Activated T-cell treated with anti-CD3 and anti-CD28 coated beads for 4 hours (primary cell): Measurements from ENCODE around the gene ZNF592.
"Not testable (repeated sequence)": the region's sequence is repeated elsewhere in the genome, so short reads cannot be mapped to it uniquely, and the experiment has no call there.

Experiments
- DNase-seq: peaks from one replicate; pipeline ENCODE4 v3.0.0-alpha.2; 2020

ZNF592 gene

DNA sequence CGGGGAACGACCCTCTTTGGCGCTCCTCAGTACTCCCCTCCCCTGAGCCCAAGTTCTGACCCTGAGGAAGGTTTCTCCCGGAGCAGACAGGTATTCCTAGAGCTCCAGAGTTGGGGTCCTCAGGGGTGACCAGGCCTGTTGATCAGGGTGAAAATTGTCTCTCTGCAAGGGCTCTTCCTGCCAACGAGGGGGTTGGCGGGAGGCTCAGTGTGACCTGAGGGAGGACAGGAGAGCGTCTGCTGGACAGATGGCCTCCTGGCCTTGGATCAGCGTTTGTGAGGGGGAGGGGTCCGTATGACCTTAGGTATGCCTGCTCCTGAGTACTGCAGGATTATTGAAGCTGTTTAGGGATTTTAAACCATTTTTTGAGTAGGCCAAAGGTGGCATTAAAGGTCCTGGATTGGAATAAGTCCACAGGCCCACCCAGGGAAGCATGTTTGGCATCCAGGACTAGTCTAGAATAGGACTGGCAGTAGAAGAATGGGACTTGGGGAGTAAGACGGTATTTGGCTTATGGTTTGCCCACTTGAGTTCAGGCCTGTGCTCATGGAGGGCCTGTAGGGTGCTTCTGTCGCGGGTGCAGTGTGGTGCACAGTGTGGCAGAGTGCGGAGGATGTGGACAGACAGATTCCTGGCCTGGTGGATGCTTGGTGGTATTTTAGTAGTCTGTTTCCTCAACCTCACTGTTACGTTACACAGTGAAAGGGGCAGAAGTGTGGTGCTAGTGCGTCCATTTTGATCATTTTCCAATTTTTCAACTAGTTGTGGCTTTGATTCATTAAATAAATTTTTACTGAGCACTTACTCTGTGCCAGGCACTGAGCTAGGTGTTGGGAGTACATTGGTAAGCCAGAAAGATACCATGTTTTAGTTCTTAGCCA lies 959 bp downstream of the ZNF592 start:
- DNase-seq = peak; percentile 12

DNA sequence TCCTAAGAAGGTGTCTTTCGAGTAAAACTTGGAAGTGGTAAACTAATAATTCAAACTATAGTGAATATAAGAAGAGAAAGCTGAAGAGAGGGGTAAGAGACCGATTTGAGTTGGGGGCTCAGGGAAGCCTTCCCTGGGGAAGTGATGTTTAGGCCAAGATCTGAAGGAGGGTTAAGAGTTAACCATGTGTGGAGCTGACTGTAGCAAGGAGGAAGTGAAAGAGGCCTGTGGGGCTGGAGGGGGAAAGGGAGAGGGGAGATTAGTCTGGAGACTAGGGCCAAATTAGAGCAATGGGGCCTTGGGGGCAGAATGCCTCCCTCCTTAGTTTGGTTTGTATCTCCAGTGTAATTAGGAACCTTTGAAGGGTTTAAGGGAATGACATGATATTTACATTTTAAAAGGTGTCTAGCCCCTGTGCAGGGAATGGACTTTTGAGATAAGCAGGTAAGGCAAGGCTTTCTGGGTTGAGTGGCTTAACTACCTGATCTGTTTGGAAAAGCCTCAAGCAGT lies 2.2 kb downstream of the ZNF592 start:
- DNase-seq = no peak

DNA sequence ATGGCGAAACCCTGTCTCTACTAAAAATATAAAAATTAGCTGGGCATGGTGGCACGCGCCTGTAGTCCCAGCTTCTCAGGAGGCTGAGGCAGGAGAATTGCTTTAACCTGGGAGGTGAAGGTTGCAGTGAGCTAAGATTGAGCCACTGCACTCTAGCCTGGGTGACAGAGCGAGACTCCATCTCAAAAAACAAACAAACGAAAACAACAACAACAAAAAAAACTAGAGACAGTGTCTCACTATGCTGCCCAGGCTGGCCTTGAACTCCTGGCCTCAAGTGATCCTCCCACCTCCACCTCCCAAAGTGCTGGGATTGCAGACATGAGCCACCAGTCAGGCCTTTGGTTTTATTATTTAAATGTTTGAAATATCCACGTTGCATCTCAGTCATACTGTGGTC lies 3.3 kb downstream of the ZNF592 start:
- not testable (repeated sequence) for DNase-seq

DNA sequence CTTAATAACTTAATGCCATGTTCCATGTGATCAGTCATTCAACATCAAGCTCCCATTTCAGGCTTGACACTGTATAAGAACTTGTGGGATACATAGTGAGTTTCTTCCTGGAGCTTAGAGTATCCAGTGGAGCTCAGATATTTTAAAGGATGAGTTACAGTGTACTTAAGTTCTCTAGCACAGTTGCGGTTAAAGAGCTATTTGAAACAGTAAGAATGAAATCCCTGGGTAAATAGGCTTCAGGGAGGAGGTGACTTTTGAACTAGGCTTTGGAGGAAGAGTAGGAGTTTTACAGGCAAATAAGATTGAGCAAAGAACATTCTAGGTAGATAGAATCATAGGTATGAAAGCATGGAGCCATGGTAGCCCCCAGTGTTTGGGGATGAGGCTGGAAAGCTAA lies 3.8 kb downstream of the ZNF592 start:
- DNase-seq = no peak

DNA sequence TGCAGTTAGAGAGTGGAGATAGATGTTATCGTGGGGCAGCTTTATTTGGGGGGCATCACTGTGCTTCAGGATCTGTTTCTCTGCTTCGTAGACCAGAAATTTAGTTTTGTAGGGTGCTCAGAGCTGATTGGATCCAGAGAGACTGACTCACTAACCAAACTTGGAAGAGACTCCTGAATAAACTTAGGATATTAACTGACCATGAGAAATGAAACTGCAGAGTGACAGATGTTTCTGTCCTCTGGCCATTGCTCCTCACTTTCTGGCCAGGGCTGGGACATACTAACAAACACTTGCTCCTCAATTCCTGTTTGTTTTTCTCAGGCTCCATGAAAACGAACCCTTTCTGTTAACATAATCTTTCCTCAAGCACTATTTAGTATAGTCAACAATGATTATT lies 4.3 kb downstream of the ZNF592 start:
- DNase-seq = no peak

DNA sequence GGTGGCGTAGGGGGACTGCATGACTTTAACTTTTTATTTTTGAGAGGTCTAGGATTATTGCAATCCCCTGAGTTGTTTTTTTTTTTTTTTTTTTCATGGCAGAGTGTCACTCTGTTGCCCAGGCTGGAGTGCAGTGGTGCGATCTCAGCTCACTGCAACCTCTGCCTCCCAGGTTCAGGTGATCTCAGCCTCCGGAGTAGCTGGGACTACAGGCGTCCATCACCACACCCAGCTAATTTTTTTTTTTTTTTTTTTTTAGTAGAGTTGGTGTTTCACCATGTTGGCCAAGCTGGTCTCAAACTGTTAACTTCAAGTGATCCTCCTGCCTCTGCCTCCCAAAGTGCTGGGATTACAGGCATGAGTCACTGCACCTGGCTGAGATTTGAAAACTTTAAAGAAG lies 6.5 kb downstream of the ZNF592 start:
- not testable (repeated sequence) for DNase-seq

DNA sequence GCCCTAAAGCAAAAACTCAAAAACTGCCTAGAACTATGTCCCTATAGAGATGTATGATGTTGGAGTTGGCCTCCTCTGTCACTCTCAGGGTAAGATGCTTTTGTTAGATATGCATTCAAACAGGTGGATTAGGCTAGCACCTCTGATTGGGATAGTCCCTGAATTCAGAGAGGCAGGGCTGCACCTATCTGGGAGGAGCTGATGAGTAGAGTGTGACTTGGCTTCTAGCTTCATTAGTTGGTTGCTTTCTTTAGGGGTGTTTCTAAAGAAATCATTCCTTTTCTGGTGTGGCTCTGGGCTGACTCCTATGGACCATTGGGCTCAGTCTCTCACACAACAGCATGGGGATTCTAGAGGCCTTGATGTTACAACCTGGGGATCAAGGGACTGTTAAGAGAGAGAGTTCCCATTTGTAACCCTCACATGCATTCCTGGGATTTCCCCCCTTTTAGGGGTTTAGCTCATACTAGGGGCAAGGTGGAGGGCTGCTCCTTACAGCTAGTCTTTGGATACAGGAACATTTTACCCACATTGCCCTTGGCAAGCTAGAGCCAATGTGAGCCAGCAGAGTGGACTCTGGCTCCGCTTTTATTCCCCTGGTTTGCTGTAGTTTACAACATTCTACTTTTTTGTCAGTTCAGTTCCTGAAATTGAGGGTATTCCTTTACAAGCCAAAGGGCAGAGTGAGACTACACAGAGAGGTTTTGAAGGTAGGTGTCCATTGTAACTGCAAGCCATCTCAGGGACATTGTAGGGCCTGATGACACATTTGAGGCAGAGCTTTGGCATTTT lies 7.5 kb downstream of the ZNF592 start:
- DNase-seq = no peak

DNA sequence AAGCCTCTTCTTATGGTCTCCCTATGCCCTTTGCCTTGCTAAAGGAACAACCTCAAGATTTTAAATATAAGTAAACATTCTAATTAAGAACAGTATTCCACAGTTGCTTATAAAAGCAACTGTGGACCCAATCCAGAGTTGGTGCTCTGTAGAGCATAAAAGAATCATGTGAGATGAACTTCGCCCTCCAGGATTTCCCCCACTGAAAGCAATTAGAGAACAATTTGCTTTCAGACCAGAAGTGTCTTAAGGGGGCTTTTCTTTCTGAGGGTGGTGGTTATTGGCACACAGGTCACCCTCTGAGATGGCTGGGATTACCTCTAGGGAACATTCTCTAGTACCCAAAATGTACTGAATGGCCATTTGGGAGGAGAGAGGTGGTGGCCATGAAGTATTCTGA lies 10.6 kb downstream of the ZNF592 start:
- no peak for DNase-seq

DNA sequence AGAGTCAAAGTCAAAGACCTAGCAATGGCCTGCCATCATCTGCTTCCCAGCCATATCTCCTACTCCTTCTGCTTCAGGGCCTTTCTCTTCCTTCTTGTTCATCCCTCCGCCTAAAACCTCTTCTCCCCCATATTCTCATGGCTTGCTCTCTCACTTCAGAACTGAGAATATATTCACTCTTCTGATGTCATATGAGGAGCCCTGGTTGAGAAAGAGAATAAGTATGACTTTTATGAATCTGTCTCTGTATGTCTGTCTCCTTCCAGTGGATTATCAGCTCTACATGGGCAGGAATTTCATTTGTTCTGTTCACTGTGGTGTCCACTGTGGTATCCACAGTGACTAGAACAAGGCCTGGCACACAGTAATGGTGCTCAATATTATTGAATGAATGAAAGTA lies 11.8 kb downstream of the ZNF592 start:
- no peak for DNase-seq

DNA sequence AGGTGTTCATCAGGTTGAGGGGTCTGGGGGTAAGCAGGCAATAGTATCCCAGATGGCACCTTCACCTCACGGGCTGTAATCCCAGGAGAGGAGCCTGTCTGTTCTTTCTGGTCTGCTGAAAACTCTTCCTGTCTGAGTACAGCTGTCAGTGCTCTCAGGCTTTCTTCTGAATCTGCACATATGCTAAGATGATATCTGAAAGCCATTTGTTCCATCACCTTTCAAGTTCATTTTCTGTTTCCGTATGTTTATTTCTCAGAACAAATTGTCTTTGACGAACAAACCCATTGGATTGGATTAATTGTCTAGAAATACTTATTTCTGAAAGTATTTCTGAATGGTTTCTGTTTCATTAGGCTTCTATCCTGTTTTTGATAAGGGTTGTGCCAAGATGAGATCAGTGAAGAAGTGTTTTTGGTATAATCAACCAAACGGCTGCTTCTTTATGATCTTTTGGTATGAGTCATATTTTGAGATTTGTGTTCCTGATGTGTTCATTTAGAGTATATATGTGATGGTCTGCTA lies 13.3 kb downstream of the ZNF592 start:
- DNase-seq = no peak

DNA sequence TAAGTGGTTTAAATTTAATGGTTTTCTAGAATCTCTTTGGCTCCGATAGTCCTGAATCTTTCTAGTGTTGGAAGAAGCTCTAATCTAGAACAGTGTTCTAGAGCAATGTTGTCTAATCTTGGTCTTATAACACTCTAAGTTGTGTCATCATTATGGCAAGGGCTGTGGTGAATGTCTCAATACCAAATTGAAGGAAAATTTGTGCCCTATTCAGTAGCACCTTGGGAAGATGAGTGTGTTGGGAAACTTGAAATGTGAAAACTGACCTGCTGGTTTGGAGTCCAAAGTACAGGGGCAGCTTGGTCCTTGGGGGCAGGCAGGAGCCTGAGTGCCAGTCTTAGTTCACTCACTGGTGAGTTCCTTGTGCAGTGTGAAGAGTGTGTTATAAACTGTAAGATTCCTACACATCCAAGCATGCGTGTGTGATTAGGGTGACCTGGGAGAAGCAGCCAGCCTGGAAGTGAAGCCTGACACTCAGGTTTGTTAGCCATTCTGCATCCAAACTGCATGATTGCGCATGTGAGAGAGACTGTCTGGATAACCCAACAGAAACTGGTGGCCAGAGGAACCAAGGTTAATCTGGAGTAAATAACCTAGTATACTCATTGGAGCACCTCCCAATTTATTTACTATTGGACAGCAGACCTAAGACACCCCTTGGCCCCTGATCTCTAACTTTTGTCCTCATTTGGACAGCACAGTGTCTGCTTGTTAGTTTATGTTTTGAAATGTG lies 14.6 kb downstream of the ZNF592 start:
- no peak for DNase-seq

DNA sequence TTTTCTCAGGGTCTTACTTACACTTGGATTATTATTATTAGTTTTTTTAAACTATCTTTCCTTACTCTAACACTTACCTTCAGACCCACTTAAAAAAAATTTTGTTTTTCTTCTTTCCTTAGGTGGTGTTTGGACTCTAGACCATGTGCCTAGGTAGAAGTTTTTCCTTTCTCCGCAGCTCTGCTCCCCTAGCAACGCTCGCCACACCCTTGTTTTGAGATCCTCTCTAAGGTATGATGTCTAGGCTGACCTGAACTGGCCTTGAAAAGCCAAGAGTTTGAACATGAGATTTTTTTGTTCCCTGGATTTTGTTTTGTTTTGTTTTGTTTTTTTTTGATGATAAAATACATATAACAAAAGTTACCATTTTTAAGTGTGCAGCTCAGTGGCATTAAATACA lies 16.2 kb downstream of the ZNF592 start:
- no peak for DNase-seq

DNA sequence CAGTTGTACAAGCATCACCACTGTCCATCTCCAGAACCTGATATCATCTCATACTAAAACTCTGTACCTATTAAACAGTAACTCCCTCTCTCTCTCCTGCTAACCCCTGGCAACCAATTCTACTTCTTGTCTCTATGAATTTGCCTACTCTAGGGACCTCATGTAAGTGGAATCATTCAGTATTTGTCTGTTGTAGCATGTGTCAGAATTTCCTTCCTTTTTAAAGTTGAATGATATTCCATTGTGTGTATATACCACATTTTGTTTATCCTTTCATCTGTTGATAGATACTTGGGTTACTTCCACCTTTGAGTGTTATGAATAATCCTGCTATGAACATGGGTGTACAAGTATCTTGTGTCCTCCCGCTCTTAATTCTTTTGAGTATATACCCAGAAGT lies 16.6 kb downstream of the ZNF592 start:
- no peak for DNase-seq

DNA sequence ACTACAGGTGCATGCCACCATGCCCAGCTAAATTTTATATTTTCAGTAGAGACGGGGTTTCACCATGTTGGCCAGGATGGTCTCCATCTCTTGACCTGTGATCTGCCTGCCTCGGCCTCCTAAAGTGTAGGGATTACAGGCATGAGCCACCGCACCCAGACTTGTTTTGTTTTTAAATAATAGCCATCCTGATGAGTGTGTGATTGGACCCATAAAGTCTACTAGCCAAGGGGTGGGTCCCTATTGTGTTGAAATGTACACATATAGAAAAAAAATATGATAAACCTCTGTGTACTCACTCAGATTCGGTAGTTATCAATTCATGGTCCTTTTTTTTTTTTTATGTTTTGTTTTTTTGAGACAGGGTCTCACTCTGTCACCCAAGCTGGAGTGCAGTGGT lies 17.3 kb downstream of the ZNF592 start:
- DNase-seq = no peak

DNA sequence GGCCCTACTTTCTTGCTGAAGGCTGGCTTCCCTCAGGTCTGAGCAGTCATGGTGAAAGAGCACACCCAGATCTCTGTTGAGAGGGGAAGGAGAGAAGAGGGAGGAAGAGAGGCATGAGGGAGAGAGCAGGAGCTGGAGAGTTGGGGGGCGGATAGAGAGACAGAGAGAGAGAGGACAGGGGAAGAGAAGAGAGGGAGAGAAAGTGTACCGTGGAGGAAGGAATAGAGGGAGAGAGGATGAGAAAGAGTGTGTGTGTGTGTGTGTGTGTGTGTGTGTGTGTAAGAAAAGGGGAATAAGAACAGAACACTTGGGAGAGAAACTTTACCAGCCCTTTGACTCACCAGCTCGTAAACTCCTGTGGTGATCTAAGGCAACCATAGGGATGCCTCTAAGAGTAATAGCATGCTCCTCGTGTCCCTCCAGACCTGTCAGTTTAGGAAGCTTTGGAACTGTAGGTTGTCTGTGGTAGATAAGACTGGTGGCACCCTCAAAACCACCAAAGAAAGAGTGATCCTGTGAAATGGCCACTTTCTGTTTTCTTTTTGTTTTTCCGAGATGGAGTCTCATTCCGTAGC lies 18.2 kb downstream of the ZNF592 start:
- DNase-seq = no peak

DNA sequence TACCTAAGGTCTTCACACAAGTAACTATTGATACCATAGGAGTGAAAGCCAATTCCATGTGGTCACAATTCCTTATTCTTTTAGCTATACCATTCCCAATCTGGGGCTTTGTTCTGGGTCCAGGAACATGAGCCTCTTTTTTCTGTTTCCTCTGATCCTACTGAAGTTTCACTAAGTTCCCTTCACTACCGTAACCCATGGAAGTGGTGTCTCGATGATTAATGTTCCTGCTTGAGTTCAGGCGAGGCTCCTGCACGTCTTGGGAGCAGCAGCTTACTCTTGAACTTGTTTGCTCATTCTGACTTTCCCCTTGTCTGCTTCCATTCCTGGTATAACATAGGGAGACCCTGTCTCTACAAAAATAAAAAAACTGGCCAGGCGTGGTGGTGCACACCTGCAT lies 23.6 kb downstream of the ZNF592 start:
- no peak for DNase-seq

DNA sequence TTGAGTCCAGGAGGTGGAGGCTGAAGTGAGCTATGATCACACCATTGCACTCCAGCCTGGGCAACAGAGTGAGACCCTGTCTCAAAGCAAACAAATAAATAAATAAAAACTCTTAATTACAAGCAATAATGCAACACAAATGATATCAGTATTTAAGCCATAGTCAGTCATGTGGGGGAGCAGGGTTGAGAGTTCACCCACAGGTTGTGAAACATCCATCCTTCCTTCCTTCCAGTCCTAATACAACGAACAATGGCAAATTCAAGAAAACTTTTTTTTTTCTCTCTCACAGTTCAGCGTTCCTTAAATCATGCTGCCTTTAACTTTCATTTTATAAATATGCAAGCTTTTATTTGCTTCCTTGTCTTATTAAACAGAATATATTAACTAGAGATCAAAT lies 24.1 kb downstream of the ZNF592 start:
- DNase-seq = no peak

DNA sequence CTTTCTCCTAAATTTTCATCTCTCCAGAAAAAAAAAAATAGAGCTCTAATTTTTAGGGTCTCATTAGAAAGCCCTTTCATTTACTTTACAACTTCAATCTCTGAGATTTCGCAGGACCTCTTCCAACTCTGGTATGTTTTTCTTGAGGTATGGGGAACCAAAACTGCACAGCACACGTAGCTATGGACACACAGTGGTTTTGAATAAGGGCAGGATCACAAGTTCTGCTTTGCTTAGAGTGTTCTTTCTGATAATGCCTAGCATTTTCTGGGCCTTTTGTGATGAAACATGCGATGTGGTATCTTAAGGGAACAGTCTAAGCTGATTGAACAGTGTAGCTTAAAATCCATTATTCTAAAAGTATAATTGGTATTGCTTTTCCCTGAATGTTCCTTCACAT lies 25.3 kb downstream of the ZNF592 start:
- no peak for DNase-seq

DNA sequence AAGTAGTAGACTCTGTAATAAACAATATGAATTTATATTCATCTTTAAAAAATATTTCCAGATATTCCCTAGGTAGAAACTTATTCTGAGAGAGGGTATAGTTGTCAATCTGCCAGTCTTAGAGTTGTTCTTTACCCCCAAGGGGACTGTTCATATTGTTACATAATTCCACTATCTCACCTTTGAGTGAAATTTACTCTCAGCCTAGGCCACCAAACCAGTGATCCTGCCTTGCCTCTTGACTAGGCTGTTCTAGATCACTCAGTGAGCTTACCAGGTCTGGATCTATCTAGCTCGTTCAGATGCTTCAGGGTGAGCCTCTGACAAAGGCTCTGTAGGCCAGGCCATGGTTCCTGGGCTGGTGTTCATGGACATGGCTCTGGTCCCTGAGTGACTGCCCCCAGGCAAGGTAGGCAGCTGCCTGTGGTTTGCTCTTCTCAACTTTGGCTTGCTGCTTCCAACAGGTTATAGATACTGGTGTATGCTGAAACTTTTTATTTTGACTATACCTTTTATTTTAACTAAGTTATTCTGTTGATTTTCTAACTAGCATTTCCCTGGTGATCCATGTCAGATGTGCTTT lies 27.6 kb downstream of the ZNF592 start:
- no peak for DNase-seq

DNA sequence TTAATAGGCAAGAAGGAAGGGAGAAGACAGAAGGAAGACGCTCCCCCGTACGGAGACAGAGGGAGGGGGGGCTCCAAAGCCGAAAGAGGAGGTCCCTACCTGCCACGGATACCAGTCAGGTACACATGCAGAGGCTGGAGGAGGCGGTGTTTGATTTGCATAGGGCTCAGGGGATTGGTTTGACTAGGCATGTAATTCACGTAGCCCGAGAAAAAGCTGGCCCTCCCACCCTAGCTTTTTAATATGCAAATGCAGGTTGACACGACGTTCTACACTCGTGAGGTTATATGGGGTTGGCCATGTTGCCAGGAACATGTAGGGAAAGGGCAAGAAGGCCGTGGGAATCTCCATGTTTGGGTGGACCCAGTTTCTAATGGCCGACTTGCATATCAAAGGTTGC lies 29.8 kb downstream of the ZNF592 start:
- no peak for DNase-seq

DNA sequence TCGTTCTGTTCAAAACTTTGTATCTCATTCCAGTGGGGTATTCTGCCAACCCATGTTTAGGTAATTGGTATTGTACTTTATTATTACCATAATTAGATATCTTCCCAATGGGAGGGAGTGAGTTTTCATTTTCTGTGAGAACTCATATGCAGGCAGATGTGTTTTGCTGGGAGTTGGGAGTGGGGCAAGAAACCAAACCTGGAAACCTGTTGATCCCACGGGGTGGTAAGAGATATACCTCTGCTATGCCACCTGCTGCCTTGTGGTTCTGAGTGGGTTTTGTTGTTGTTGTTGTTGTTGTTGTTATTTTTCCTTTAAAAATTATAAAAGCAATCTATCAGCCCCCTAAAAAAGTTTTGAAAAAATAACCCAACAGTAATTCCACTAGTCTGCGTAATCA lies 32.1 kb downstream of the ZNF592 start:
- no peak for DNase-seq

DNA sequence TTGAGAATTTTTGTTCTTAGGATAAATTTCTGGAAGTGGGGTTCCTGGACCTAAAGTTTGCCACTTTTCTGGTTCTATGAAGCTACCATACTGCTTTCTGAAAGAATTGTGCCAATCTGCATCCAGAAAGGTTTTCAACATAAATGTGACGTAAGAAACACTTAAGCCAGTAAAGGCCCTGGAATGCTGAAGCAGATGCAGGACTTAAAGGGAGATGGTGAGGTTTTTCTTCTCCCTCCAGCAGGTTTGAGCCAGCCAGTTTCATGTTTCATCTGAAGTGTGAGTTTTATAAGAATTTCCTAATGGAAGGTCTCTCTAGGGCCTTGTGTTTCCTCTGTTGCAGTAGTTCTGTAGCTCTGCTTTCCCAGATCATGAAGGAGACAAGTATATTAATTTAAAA lies 33.1 kb downstream of the ZNF592 start:
- DNase-seq = no peak
